HG03135 (cell line): Measurements from ENCODE around the gene THRSP.
"Not testable (repeated sequence)": the region's sequence is repeated elsewhere in the genome, so short reads cannot be mapped to it uniquely, and the experiment has no call there.

Experiments used
- ATAC-seq: cut with Tn5 transposase; IDR thresholded peaks from one replicate; pipeline ENCODE4 v1.9.1; 2021; ENCODE audit warnings: mild to moderate bottlenecking, moderate library complexity; ENCODE audit not compliant: unreplicated experiment

The THRSP gene

DNA sequence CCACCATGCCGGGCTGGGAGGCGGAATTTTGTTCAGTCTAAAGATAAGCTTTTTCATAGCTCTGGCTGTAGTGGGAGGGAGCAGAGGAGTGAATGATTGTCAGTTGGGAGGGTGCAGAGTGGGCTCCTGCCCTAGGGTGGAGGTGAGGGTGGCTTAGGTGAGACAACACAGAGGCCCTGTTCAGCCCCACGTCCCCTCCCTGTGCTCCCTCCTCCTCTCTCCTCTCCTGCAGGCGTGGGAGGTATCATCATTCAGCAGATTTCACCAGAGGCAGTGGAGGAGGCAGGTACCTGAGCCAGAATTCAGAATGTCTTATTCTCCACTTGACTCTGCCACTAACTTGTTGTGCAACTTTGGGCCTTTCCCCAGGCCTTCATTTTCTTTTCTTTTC, 1.7 kb upstream of the THRSP start:
- no peak for ATAC-seq

DNA sequence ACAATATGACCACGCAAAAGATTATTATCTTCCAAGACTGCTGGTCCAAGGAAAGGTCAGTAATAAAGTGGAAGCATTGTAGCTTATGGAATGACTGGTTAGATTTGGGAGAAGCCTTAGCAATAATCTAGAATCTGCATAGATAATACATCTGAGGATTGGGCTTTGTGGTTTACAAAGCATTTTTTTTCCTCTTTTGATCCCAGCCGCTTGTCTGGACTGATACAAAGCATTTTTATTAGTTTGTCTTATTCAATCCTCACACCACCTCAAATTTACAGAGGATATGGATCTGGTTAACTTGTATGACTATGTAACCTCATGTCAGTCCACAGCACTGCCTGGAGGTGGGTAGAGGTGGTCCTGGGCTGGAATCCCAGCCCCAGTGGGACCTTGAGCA, 990 bp upstream of the THRSP start:
- ATAC-seq, result no peak

DNA sequence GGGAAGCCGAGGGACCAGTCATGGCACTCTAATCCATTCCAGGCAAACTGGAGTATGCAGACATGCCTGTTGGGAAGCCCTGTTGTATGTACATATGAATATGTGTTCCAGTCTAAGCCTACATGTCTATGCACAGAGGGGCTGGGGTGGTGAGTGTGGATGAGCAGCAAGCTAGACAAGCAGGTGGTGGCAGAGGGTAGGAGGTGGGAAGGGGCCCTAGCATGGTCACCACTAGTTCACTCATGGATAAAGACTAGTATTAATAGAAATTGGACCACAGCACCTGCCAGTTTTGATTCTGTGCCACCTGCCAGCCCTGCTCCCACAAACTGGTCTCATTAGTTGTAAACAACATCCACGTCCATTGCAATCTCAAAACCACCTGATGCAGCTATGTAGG, 1.5 kb downstream of the THRSP start:
- no peak for ATAC-seq

DNA sequence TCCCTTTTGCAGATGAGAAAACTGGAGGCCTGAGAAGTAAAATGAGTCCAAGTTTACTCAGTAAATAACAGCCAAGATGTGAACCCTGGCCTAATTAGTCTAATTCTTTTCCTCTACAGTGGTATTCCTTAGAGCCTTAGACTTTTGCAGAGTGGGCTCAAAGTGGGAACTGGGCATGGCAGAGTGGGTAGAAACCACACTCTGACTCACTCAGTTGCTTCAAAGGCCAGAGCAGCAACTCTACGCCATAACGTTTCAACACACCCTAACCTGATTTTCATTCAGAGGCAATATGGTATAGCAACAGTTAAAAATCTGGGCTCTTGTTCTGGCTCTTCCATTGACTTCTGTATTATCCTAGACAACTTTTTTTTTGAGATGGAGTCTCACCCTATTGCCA, 2.8 kb downstream of the THRSP start:
- ATAC-seq, result no peak

DNA sequence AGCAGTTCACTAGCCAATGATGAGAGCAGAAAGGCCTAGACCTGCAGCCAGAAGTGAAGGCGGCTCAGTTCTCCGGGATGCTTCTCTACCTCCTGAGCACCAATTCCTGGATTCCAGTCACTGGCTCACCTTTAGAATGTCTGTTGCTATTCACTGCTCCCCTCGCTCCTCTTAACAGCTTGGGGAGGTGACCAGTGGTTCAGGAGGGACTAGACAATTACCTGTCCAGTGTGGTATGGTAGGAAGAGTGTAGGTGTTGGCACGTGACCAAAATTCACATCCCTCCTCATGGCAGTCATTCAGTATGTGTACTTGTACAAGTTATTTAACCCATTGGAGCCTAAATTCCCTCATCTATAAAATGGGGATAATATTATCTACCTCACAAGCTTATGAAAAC, 4.0 kb downstream of the THRSP start:
- no peak for ATAC-seq

DNA sequence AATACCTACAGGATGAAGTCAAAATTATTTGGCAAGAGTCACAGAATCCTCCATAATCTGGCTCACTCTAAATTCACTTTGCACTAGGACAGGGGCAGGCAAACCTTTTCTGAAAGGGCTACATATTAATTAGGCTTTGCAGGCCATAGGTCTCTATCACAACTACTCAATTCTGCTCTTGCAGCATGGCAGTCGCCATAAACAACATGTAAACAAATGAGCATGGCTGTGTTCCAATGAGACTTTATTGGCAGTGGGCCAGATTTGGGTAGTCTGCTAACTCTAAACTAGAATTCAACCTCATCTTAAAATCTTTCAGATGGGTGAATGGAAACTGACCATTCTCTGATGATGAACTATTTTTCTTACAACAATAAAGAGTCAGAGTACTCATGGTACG, 5.8 kb downstream of the THRSP start:
- no peak for ATAC-seq

DNA sequence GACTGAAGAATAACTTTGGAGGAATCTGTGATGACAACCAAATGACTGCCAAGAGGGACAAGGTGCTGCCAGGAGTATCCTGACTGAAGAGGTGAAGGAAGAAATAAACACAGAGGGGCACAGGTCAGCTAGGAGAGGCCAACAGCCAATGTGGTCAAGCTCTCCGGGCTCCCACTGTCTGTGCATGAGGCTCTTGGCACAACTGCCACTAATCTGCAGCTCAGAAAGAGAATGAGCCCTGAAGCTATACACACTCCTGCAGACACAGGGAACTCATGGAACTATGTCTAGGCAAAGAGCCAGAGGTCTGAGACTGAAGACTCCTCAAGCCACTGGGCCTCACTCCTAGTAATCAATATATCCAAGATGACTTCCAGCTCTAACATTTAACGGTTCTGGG, 7.0 kb downstream of the THRSP start:
- ATAC-seq, result no peak

DNA sequence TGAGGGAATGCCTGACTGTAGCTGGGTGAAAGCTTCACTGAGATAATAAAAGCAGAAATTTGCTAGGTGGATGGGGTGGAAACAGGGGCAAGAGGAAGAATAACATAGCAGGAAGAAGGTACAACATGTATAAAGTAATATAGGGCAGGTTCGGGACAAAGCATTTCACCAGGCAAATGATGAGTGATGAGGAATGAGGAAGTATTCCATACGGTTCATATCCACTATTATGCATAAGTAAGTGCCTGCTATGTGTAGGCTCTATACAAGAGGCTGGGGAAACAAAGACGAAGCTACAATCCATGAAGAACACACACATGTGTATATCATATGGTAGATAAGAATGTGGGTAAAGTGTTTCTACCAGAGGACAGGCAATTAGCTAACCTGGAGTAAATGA, 8.1 kb downstream of the THRSP start:
- ATAC-seq, result no peak

DNA sequence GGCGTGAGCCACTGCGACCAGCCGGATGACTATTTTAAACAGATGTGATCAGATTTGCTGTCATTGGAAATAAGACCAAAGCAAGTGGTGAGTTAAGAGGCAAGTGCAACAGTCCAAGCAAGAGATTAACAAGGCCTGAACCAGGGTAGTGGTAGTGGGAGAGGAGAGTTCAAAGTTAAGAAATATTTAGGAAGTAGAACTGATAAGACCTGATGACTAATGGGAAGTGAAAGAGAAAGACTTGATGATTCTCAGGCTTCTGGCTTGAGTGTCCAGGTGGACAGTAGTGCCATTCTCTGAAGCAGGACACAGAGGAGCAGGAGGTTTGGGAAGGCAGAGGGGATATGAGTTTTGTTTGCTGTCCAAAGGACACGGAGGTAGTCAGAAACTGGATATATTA, 8.8 kb downstream of the THRSP start:
- no peak for ATAC-seq

DNA sequence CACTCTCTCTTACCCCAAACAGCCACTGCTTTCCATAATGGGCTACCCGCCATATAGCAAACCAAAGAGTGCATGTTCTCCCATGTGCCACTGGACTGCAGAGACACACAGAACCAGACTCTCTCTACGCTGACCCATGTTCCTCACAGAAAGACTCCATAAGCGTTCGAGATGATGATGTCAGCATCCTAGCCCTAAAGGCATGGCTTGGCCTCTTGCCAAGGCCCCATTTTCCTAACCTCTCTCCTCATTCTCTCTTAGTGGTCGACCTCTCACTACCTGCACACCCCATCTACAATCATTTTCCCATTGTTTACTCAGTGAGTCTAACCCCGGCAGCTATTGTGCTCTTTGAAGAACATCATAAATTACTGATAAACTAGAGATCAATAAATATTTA, 11.1 kb downstream of the THRSP start:
- no peak for ATAC-seq

DNA sequence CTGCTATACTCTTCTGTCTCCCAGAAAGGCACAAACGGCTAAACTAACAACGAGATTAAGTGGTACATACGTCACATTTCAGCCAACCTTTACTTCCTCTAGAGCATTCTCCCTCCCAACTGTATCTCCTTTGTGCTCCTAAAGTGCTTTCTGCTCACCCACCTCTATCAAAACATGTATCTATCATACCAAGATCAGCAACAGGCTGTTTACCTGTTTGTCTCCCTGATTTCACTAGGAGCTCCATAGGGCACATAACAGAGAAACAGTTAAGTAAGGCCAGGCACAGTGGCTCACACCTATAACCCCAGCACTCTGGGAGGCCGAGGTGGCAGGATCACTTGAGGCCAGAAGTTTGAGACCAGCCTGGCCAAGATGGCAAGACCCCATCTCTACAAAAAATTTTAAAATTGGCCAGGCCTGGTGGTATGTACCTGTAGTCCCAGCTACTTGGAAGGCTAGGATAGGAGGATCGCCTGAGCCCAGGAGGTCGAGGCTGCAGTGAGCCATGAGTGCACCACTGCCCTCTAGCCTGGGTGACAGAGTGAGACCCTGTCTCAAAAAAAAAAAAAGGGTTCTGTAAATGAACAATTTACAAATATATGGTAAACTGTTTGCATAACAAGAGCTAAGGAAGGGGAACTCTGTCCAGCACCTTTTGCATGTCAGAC, 13.2 kb downstream of the THRSP start:
- no peak for ATAC-seq

DNA sequence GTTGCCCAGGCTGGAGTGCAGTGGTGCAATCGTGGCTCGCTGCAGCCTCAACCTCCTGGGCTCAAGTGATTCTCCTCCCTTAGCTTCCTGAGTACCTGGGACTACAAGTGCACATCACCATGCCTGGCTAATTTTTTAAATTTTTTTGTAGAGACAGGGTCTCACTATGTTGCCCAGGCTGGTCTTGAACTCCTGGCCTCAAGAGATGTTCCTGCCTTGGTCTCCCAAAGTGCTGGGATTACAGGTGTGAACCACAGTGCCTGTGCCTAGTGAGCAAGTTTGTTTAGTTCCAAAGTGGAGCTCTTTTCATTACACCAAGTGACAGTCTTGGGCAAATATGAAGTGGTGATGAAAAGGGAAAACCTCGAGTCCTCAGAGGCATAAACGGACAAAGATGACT, 13.9 kb downstream of the THRSP start:
- not testable (repeated sequence) for ATAC-seq

DNA sequence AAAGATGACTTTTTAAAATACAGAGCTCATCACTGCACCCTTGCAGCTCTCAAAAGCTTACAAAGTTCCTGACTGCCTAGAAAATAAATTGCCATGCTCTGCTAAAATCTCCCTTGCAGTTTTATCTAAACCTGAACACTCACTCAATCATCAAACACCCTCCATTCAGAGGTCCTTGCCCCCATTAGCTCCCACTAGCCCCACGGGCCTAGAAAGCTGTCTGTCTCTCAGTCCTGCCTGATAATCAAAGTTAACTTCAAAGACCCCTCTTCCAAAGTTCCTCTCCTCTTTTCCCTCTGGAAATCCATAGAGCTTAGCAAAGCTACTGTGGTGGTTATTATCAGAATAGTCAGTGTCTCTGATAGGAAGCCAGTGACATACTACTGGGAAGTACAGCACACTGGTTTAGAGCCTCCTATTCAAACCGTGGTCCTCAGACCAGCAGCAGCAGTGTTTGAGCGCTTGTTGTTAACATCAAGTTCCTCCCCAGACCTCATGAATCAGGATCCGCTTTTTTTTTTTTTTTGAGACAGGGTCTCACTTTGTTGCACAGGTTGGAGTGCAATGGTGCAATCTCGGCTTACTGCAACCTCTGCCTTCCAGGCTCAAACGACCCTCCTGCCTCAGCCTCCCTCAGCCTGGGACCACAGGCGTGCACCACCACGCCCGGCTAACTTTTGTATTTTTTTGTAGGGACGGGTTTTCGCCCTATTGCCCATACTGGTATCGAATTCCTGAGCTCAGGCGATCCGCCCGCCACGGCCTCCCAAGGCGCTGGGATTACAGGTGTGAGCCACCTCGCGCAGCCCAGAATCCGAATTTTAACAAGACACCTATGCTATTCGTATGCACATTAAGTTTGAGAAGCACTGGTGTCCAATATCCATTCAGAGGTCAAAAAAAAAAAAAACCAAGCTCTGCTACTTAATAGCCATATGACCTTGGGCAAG, 14.8 kb downstream of the THRSP start:
- ATAC-seq, result no peak

DNA sequence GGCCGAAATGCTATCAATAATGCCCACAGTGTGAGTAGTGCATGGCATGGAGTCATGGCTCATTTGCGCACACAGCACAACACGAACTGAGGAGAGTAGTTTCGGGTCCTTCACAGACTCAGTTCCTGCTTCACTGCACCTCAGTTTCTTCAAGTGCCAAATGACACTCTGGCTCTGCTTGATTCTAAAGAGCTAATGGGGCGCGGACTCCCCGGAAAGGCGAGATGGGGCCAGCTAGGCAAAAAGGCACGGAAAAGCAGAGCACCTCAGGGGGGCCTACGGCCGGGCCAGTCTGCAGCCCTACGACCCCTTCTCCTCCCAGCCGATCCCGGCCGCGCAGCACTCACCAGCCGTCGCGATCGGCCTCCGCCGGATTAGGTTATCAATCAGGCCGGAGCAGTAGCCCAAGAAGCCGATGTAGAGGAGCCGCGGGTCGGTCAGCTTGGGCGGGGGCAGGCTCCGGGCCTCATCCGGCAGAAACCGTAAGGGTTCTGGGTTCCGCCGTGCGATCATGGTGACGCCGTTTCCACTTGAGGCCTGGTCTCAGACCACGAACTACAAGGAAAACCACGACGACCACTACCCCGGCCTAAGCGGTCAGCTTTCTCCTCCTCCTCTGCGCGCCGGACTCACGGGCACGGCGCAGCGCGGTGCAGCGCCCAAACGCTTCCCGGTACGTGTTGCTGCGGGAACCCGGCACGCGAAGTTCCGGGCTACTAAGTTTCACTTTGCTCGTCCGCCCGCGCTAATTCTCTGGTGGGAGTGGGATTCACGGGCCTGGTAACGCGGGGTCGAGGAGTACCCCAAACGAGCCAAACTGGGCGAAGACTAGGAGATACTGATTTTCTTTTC, 15.8 kb downstream of the THRSP start, which contains the start of gene NDUFC2:
Gene NDUFC2, minus strand, starts transcription at position 631 of the 852 bp plus-strand sequence. Its CDS starts 118 bp downstream, at position 513.
- peak; percentile 65 for ATAC-seq

DNA sequence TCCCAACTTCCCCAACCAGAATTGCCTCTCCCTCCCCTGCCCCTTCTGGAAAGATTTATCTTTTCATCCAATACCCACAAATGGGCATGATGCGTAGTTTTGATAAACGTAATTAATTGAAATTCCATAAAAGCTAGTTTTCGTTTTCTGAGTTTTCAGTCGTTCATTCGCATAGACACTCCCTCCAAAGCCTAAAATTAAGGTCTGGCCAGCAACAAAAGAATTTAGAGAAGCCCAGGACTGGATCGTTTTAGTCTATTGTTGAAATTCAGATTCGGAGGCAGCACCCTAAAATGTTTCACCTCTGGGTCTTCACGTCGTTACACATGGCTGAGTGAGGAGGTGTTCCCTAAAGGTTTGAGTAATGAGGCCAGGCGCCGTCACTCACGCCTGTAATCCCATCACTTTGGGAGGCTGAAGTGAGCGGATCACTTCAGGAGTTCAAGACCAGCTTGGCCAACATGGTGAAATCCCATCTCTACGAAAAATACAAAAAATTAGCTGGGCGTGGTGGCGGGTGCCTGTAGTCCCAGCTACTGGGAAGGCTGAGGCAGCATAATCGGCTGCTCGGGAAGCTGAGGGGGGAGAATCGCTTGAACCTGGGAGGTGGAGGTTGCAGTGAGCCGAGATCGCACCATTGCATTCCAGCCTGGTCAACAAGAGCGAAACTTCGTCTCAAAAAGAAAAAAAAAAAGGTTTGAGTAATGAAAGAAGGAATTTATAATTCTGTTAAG, 16.6 kb downstream of the THRSP start:
- no peak for ATAC-seq

DNA sequence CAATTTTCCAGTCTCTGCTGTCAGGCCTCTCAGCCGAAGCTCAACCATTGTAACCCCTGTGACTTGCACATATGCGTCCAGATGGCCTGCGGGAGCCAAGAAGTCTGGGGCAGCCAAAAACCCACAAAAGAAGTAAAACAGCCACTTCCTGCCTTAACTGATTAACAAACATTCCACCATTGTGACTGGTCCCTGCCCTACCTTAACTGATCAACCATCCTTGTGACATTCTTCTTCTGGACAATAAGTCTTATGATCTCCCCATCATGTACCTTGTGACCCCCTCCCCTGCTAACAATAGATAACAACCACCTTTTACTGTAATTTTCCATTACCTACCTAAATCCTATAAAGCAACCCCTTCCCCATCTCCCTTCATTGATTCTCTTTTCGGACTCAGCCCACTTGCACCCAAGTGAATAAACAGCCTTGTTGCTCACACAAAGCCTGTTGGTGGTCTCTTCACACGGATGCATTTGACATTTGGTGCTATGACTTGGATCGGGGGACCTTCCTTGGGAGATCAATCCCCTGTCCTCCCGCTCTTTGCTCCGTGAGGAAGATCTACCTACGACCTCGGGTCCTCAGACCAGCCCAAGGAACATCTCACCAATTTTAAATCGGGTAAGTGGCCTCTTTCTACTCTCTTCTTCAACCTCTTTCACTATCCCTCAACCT, 17.3 kb downstream of the THRSP start:
- ATAC-seq, result no peak

DNA sequence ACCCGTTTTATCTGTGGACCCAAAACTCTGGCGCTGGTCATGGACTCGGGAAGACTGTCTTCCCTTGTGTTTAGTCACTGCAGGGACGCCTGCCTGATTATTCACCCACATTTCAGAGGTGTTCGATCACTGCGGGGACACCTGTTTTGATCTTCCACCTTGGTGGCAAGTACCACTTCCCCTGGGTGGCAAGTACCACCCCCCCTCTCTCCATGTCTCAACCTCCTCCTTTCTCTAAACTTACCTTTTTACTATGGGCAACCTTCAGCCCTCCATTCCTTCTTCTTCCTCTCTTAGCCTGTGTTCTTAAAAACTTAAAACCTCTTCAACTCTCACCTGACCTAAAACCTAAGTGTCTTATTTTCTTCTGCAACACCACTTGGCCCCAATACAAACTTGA, 17.9 kb downstream of the THRSP start:
- no peak for ATAC-seq

DNA sequence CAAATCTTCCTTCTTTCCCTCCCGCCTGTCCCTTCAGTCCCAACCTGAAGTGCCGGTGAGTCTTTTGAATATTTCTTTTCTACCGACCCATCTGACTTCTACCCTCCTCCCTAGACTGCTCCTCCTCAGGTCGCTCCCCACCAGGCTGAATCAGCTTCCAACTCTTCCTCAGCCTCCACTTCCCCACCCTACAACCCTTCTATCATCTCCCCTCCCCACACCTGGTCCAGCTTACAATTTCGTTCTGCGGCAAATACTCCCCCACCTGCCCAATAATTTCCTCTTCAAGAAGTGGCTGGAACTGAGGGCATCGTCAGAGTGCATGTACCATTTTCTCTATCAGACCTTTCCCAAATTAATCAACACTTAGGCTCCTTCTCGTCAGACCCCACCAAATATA, 18.5 kb downstream of the THRSP start:
- ATAC-seq, result no peak

DNA sequence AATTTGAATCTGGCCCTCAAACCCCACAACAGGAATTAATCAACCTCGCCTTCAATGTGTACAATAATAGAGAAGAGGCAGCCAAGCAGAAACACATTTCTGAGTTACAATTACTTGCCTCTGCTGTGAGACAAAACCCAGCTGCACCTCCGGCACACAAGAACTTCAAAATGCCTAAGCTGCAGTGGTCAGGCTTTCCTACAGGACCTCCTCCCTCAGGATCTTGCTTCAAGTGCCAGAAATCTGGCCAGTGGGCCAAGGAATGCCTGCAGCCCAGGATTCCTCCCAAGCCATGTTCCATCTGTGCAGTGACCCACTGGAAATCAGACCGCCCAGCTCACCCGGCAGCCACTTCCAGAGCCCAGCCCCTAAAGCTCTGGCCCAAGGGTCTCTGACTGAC, 19.4 kb downstream of the THRSP start:
- no peak for ATAC-seq

DNA sequence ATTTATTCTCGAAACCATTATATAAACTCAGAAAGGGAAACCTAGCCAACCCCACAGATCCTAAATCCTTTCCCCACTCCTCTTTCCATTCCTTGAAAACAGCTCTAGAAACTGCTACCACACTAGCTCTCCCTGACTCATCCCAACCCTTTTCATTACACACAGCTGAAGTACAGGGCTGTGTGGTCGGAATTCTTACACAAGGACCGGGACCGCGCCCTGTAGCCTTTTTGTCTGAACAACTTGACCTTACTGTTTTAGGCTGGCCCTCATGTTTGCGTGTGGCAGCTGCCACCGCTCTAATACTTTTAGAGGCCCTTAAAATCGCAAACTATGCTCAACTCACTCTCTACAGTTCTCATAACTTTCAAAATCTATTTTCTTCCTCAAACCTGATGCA, 20.8 kb downstream of the THRSP start:
- ATAC-seq, result not testable (repeated sequence)
